Stimulated activated naive CD4-positive, alpha-beta T cell treated with Interleukin-2 at 50 U/mL for 16 hours (primary cell): ENCODE data around the gene OXCT1.
"Not testable (repeated sequence)": the region's sequence is repeated elsewhere in the genome, so short reads cannot be mapped to it uniquely, and the experiment has no call there.

Experiments
- DNase-seq: peaks from one replicate; lab custom pipeline; 2025; lab: John Stamatoyannopoulos, UW

Gene OXCT1

GRCh38 chr5:41773799-41774198 lies 96.4 kb downstream of the OXCT1 start:
- DNase-seq, result no peak

GRCh38 chr5:41772785-41773442 lies 97.3 kb downstream of the OXCT1 start:
- no peak for DNase-seq

DNA sequence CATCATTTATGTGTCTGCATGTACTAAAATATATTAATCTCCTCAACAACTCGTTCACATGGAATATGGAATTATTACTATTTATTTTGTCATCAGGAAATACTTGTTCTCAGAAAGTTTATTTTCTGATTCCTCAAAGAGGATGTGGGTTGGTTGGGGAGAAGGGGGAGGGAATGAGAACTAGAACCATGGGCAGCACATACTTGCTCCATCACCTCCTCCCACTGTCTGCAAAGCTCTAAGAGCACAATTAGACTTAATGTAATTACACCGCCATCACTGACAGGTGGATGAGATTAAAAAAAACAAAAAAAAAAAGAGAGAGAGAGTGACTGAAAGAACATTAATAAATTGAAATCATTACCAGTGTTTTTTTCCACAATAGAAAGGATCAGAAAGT lies 98.2 kb downstream of the OXCT1 start:
- no peak for DNase-seq

DNA sequence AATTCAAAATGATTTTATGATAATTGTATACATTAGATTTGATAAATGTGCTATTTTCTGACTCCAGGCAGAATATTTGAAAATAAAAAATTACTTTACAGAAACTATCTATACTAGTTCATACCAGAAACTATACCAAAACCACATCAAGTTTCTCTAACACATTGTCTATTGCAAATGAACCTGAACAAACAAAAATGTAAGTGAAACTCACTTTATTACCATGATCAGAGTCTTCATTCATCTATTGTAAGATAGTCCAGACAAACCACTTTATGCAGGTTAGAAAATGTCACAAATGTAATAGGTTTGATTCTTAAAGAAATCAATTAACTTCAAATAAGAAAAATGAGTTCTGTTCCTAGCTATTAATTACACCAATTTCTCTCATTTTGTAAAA lies 99.4 kb downstream of the OXCT1 start:
- no peak for DNase-seq

DNA sequence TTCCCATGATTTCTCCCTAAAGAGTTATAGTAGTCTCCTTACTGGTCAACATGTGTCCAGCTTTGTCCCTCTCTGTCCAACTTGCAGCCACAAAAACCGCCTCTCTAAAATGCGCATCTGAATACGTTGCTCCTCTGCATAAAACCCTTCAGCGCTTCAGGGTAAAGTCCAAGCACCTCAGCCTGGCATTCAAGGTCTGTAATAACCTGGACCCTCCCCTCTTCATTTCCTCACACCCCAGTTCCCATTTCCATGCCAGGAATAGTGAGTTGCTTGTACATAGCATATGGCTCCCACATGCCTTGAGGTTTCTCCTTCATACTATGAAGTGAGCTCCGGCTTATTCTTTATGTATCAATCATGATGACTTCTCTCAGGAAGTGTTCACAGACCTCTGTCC lies 101.5 kb downstream of the OXCT1 start:
- no peak for DNase-seq

DNA sequence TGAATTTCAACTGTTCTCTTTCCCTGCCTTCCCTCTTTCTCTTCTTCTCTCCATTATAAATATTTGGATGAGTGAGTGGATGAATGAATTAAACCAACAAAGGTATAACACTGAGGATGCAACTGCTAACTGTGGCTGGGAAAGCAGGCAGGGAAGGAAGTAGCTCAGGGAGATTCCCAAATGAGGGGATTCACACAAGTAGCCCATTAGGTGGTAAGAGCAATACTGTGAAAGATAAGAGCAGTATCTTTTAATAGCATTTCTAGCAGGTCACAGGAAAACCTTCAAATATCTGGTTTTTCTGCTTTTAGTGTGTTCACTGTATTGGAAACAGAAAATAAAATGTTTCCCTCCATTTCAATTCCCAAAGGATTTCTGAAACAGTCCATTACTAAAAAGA lies 105.6 kb downstream of the OXCT1 start:
- DNase-seq, result no peak

DNA sequence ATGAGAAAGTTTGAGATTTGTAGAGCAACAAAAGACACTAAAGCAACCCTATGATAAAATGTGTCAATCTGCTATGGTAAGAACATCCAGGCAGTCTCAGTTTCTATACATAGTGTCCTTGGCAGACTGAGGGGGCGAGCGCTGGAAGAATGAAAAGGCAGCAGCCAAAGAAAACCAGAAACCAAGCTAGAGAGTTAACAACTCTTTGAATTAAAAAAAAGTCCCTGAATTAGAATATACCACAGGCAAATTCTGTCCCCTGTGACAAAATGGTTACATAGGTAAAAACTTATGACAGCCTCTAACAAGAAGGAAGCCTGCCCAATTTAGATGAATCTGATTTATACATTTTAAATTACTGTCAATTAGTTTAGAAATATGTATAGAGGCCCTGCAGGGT lies 106.7 kb downstream of the OXCT1 start:
- DNase-seq, result no peak

DNA sequence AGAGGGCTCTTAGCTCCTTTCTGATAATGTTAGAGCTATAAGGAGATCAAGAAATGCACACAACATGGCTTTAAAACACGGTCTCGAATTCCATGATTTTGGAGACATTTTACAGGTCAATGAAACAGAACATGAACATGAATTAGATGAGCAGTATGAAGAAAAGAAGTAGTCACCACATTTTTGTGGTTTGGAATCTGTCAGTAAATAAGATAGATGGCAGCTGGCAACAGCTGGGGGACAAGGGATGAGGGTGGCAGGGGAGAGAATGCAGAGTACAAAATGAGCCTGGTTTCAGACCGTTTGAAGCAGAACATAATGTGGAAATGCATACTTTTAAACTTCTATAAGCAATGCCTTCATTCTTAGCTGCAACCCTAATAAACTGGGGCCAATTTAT lies 107.1 kb downstream of the OXCT1 start:
- DNase-seq, result no peak

DNA sequence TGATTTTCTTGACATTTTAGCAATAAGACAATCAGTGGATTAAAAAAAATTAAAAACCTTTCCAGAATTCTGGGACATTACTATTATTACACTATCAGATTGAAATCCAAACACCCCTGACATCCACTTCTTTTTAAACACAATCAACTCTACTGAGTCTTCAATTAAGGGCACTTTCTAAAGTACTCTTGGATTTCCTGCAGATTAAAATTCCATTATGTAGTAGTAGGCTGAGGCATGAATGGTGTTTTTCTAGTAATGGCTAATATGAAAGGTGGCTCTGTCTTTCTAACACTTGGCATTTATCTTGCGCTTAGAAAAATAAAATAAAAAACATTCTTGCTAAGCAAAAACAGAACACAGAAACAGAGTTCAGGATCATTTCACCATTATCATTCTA lies 107.8 kb downstream of the OXCT1 start:
- DNase-seq, result no peak

DNA sequence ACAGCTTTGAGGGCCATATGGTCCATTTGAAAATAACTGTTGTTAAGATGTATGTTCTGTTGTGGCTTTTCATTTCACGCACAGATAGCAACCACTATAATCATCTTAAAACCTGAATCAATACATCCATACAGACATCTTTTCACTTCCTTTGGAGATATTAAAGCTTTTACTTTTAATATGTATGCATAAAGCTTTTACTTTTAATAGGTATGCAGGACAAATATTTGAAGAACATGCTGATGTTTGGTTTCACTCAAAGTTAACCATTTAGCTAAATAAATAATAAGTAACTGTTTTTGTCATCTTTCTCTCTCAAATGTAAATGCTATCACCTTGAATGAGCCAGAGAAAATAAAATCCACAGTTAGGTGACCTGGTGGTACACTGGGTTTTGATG lies 108.6 kb downstream of the OXCT1 start:
- no peak for DNase-seq

DNA sequence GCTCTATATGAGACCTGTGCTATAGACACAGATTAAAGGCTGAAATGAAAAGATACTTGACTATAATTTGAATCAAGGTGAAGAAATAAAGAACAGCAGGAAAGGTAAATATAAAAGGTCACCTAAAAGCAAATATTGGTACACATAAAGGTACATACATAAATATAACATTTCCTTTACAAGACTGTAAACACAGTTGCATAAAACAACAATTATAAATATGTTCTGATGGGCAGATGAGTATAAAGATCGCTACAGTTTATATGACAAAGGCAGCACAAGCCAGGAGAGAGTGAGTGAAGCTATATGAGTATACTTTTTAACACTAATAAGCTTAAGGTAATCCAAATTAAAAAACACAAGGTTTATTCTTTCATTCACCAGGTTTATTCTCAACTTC lies 114.5 kb downstream of the OXCT1 start:
- DNase-seq, result no peak

- no peak for DNase-seq
These were observed 115.4 kb downstream of the OXCT1 start for GRCh38 chr5:41754857-41755256.

- no peak for DNase-seq
These were observed 118.4 kb downstream of the OXCT1 start for GRCh38 chr5:41751867-41752266.

GRCh38 chr5:41748631-41749030 lies 121.6 kb downstream of the OXCT1 start:
- peak; percentile 6 for DNase-seq

GRCh38 chr5:41747708-41748107 lies 122.5 kb downstream of the OXCT1 start:
- DNase-seq, result no peak

DNA sequence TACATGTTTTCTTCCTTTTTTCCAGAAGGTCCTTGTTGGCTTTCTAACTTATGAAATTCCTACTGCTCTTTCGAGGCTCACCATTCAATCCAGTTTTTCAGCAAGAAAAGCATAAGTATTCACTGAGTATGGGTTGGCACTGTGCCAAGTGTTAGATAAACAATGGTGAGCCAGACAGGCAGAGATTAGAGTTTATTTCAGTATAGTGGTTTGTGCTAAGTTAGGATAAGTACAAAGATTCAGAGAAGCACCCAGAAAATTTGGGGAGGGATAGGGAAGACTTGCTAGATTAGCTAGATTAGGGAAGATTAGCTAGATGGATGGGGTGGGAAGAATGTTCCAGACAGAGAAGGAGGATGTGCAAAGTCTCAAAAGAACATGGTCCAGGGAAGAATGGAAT lies 122.9 kb downstream of the OXCT1 start:
- DNase-seq, result no peak

- not testable (repeated sequence) for DNase-seq
These were observed 127.6 kb downstream of the OXCT1 start for GRCh38 chr5:41742608-41743007.

DNA sequence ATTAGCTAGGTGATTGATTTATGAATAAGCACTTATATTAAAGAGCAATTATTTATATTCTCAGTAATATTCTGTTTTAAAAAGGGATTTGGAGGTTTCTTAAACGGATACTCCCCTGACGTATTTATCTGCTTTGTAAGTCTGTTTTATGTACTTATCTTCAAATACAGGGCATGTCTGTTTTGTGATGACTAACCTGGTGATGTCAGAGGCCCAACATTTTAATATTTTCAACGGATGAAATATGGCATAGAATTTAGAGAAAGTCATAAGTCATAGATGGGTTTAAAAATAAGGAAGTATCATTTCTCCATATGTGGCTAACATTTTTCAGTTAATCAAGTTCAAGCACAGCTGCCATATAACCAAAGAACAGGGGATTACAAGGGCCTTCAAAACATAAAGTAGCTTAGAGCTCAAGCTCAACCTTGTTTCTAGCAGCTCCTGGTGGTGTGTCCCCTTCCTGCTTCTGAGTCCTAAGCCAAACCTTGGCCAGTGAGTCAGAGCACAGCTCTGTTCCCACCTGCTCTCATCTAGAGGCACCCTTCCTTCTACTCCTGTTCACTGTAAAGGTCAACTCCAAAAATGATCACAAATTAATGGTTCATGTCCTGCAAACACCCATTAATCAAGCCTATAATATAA lies 131.4 kb downstream of the OXCT1 start:
- DNase-seq, result no peak

DNA sequence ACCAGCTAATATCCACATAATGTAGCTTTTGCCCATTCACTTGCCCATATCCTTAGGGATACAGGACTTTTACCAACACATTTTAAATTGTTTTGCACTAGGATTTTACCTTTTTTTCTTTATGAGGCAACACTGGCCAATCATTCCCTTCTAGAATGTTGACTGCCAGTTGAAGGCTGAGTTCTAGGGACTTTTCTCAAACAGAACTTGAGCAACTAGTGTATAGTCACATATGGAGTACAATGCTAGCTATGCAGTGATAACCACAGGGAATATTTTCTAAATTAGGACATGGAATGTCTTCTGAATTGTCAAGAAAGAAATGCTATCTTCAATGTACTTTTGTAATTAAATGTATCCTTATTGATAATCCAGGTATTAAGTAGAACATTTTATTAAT lies 133.6 kb downstream of the OXCT1 start:
- no peak for DNase-seq

DNA sequence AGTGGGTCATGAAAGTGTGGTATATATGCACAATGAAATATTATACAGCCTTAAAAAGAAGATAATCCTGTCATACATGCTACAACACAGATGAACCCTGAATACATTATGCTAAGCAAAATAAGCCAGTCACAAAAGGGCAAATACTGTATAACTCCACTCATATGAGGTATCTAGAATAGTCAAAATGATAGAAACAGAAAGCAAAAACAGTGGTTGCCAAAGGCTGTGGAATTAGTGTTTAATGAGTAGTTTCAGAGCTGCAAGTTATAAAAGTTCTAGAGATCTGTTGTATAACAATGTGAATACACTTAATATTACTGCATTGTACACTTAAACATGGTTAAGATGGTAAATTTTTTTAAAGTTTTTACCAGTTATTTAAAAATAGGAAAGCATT lies 135.0 kb downstream of the OXCT1 start:
- no peak for DNase-seq

GRCh38 chr5:41729381-41729780 lies 140.8 kb downstream of the OXCT1 start:
- not testable (repeated sequence) for DNase-seq

GRCh38 chr5:41728281-41728680 lies 141.9 kb downstream of the OXCT1 start:
- no peak for DNase-seq

DNA sequence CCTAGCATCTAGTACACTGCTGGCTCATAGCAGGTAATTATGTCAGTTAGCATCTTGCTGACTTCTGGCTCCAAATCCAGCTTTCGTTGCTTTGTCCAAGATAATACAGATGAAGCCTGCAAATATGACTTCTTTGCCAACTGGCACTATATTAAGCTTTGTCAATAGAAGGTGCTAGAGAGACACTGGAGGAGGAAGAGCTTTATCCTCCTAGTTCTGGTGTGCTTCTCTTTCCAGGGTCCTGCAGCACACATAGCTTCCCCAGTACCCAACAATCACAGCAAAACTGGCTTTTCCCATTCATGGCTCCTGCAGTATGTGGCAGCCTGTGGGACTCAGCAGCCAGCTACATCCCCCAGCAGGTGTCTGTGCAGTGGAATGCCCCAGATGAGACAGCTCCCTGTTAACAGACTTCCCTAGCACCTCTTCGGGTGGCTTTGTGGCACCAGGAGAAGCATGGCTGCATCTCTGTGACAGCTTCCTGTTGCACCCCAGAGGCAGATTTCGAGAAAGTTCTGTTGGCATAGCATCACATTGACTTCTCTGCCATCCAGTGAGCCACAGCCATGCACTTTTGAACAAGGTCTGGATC lies 147.8 kb downstream of the OXCT1 start:
- DNase-seq, result no peak

- DNase-seq, result no peak
These were observed 148.7 kb downstream of the OXCT1 start for GRCh38 chr5:41721516-41721915.
